Body of pancreas (tissue), 4 donors: ENCODE results near the gene GALT.

Source experiments
- POLR2A ChIP-seq, 3 donors: fragments of 450-650 bp; IDR thresholded peaks; one replicate each; pipeline ENCODE4 v1.6.1; 2016; ENCODE audit warnings: antibody characterized with exemption in 3 of 3, mild to moderate bottlenecking in 2 of 3
- TF ChIP-seq, protein P1 (sequence below), 7 experiments: fragments of 450-650 bp in 4 of 7; fragments of 200-600 bp in 3 of 7; sonication (generic) in 3 of 7; IDR thresholded peaks; one replicate each; pipeline ENCODE4 v1.5.1; 2016 to 2019; ENCODE audit warnings: antibody characterized with exemption in 7 of 7

DNA sequence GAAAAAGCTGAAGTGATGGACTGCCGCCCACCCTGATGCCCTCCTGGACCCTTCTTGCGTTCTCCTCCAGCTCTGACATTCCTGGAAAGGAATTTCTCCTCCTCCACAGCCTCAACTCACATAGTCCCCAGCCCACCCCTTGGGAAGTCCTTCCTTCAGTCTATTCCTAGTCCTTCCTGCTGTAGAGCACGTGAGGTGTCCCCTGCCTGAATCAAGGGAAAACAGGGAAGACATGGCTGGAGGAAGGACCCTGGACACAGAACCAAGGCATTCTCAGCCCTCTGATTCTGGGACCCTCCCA lies 21.3 kb upstream of the GALT start:
- TF ChIP-seq, protein P1, sequence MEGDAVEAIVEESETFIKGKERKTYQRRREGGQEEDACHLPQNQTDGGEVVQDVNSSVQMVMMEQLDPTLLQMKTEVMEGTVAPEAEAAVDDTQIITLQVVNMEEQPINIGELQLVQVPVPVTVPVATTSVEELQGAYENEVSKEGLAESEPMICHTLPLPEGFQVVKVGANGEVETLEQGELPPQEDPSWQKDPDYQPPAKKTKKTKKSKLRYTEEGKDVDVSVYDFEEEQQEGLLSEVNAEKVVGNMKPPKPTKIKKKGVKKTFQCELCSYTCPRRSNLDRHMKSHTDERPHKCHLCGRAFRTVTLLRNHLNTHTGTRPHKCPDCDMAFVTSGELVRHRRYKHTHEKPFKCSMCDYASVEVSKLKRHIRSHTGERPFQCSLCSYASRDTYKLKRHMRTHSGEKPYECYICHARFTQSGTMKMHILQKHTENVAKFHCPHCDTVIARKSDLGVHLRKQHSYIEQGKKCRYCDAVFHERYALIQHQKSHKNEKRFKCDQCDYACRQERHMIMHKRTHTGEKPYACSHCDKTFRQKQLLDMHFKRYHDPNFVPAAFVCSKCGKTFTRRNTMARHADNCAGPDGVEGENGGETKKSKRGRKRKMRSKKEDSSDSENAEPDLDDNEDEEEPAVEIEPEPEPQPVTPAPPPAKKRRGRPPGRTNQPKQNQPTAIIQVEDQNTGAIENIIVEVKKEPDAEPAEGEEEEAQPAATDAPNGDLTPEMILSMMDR (IDR thresholded peaks at IDR 0.05): no peak
- TF ChIP-seq POLR2A (IDR thresholded peaks at IDR 0.05): no peak
